NCI-H2196 treated with DMSO at 0.1 percent for 48 hours (cell line): Measurements from ENCODE around the gene MED16.
"Not testable (repeated sequence)": the region's sequence is repeated elsewhere in the genome, so short reads cannot be mapped to it uniquely, and the experiment has no call there.

Source experiments
- DNase-seq: peaks from one replicate; lab custom pipeline; 2025; ENCODE audit not compliant: unreplicated experiment; lab: John Stamatoyannopoulos, UW

MED16 gene

DNA sequence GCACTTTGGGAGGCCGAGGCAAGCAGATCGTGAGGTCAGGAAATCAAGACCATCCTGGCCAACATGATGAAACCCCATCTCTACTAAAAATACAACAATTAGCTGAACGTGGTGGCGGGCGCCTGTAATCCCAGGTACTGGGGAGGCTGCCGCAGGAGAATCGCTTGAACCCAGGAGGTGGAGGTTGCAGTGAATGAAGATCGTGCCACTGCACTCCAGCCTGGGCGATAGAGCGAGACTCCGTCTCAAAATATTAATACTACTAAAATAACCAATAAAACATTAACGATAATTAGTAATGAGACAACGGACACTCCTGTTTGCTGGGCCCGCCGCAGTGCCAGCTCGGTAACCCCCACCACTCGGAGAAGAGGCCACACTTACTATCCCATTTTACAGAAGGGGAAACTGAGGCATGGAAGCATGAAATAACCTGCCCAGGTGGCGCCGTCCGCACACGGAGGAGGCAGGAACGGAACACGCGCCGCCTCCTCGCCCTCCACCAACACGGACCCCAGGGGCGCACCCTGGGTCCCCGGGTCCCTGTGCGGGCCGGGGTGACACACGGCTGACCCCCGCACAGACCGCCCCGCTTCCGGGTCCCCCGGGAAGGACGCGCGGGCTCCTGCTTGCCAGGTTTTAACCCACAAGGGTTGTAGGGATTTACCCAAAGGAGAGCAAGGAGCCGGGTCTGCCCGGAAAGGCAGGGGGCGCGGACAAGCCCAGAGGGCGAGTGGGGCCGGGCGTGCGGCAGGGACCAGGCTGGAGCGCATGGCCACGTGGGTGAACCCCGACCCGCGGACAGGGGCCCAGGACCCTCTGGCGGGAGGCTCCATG, 18.4 kb upstream of the MED16 start:
- DNase-seq, result no peak

DNA sequence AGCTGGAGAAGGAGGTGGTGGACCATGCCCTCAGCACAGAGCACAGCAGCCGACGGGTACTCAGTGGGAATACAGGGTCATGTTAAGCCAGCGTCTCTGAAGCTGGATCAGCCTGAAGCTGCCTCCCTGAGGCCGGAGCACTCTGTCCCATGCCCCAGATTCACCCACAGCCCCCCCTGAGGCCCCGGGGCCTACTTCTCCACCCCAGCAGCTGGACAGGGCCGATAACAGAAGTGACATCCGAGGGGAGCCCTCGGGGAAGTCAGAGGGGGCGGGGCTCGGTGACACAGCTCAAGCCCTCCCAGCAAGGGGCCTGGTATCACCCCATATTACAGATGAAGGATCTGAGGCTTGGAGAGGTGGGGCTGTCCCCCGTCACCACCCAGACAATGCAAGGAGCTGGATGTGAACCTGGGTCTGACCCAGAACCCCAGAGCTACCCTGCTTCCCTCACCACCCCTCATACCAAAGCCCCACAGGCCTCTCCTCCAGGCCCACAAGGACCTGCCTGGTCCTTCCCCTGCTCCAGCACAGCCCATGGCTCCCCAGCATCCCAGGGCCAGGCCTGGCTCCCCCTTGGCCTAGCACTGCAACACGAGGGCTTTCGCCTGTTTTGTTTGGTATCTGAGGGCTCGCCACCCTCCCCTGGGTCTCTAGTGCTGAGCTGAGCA, 14.3 kb upstream of the MED16 start:
- no peak for DNase-seq

DNA sequence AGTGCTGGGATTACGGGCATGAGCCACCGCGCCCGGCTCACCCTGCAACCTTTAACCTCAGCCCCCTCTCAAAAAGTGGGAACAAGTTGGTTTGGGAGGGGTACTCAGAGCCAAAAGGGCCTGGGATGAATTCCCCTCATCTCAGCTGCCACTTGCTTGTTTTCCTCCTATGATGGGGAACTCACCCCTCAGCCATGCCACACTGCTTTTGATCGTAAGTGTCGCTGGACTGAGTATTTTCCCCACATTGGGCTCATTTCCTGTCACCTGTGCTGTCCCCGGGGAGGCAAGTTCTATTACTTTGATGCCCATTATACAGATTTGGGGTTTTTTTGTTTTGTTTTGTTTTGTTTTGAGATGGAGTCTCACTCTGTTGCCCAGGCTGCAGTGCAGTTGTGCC, 13.5 kb upstream of the MED16 start:
- DNase-seq, result no peak

DNA sequence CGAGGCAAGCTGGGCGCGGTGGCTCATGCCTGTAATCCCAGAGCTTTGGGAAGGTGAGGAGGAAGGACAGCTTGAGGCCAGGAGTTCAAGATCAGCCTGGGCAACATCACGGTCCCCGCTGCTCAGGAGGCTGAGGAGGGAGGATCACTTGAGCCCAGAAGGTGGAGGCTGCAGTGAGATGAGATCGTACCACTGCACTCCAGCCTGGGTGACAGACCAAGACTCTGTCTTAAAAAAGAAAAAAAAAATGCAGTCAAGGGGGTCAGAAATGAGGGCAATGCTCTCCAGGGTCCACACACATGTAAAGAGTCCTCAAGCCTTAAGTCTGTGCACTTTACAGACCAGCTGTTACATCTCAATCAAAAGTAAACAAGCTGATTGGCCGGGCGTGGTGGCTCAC, 11.6 kb upstream of the MED16 start:
- no peak for DNase-seq

DNA sequence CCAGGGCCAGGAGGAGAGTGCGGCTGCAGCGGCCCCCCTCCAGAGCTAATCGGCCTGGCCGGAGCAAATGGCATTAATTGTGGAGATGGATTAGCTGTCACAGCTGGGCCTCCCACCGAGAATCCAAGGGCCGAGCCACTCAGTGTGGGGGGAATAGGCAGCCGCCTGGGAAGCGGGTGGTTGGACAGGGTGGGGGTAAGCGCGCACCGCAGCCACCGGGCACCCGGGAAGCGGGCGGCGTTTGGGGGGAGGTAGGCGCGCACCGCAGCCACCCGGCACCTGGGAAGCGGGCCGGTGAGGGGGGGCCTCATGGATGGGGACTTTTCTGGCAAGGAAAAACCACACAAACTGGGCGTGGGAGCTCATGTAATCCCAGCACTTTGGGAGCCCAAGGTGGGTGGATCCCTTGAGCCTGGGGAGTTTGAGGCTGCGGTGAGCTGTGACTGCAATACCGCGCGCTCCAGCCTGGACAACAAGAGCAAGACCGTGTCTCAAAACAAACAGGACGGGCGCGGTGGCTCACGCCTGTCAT, 10.3 kb upstream of the MED16 start:
- no peak for DNase-seq

DNA sequence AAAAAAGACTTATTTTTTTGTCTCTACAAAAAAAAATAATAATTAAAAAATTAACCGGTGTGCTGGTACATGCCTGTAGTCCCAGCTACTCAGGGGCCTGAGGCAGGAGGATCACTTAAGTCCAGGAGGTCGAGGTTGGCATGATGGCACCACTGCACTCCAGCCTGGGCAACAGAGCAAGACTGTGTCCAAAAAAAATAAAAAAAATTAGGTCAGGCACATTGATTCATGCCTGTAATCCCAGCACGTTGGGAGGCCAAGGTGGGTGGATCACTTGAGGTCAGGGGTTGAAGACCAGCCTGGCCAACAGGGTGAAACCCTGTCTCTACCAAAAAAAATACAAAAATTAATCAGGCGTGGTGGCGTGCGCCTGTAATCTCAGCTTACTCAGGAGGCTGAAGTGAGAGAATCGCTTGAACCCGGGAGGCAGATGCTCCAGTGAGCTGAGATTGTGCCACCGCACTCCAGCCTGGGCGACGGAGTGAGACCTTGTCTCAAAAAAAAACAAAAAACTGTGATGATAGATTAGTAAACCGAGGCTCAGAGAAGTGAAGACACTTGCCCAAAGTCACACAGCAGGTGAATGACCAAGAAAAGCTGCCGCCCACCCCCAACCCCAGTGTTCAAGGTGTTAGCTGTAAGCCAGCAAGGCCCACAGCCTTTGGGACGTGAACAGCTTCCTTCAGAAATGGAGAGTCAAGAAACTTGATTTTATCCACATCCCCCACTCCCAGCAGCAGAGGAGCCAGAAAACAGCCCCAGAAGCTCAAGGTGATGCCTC, 9.6 kb upstream of the MED16 start:
- DNase-seq, result no peak

DNA sequence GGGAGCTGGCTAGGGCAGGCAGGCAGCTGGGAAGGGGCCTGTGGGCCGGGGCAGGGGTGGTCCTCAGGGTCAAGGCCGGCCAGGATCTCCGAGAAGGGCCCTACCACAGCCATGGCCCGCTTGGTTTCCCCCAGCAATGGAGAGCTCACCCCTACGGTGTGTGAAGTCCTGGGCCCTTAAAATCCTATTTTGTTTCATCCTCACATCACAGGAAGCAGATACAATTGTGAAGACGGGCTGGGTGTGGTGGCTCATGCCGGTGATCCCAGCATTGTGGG, 9.0 kb upstream of the MED16 start:
- DNase-seq, result no peak

DNA sequence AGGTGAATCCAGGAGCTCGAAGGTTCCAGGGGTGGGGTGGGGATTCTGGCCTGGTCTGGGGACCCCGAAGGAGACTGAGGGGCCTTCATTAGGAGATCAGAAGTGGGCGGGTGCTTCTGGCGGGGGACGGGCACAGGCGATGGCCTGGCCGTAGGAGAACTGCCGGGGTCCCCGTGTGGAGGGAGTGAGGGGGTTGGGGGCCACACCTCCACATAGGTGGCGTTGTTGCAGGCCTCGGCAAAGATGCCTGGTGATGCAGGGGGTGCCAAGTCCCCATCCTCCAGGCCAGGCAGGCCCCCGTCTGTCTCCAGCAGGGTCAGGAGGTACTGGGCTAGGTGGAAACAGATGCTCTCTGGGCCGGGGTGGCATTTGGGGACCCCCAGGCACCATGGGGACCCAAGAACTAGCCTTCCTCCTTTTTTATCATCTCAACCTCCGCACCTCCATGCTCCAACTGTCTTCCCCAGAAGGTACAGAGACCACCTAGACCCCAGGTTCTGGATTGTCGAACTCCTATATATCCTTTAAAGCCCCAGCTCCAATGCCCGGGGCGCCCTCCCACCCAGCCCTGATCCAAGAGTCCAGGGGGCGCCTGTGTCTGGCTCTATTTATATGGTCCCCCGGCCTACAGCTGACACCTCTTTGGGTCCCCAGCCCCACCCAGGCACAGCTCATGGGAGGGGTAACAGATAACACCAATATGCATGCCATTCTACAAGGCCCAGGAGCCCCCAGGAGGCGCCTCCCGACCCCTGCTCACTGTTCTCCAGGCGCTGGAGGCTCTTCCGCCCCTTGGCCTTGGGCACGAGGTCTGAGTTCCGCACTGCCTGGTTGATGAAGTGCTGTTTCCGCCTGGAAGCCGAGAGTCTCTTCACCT, 8.5 kb upstream of the MED16 start:
- DNase-seq, result no peak

DNA sequence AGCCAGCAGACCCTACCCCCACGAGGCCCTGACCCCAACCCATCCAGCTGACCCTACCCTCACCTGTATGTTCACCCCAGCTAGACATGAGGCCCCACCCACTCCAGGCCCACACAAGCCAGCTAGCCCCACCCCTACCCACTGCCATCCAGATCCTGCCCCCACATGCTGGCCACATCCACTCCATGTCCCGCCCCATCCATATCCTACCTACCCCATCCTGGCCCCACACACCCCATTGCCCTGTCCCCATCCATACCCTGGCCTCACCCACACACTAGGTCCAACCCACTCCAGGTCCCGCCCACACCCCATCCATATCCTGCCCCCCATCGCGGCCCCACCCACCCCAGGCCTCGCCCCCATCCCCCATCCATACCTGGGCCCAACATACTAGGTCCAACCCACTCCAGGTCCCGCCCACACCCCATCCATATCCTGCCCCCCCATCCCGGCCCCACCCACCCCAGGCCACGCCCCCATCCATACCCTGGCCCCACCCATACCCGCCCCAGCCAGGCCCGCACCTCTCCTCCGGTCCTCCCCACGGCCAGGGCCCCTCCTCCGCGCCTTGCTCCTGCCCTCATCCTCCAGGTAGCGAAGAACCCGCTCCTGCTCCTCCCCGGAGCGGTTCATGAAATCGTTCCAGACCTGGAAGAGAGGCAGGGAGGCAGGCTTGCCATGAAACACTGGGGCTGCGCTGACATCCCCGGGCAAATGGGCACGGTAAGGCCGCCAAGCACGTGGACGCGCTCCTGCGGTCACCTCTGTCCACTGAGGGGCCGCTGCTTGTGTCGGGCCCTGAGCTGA, 7.5 kb upstream of the MED16 start:
- DNase-seq, result no peak

DNA sequence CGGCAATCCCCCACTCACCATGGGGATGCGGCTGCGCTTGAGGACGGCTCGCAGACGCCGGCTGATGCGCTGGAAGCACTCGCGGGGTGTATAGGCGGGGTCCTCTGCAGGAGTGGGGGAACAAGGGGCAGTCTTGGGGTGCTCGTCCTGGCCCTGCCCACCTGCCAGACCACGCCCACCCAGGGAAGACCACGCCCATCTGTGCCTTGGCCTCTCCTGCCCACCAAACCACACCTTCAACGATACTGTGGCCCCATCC, 7.0 kb upstream of the MED16 start:
- DNase-seq, result no peak

DNA sequence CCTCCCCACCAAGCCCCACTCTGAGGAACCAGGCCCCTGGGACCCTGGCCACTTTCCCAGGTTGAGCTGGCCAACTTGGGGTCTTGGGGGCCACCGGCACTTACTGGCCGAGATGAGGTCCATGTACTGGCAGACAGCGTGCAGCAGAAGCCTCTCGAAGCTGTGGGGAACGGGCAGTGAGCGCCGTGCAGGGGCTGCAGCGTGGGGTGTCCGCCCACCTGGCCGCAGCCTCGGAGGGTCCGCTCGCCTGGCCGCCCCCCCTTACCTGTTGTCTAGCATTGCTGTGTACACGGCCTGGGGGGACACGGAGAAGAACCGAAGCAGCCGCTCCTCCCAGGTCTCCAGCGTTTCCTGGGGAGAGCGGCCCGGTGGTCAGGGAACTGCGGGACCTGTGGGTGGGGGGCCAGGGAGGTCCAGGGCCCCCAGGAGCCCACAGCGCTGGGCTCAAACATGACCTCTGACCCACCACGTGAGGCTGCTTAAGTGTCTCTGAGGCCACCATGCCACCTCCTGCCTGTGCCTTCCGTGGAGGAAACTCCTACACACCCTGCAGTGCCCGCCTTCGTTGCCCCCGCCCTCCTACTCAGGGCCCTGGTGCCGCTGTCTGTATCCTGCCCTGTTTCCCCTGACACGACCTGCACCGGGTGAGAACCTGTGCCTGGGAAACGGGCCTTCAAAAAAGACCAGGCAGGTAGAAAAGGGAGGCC, 6.5 kb upstream of the MED16 start:
- no peak for DNase-seq

DNA sequence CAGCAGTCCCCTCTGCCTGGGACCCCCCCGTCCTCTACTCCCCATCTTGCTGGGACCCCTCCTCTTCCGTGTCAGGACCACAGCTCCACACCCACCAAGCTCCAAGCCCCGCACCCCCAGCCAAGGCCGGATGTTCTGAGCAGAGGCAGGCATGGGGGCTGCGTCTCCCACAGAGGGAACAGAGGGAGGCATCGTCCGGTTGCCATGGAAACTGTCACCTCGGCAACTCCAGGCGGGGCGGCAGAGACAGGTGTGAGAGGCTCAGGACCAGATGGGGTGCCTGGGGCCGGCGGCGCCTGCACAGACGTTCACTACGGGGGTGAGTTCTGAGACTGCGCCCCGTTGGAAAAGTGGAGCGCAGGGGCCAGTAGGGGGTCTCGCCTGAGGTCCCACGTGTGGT, 5.7 kb upstream of the MED16 start:
- no peak for DNase-seq

DNA sequence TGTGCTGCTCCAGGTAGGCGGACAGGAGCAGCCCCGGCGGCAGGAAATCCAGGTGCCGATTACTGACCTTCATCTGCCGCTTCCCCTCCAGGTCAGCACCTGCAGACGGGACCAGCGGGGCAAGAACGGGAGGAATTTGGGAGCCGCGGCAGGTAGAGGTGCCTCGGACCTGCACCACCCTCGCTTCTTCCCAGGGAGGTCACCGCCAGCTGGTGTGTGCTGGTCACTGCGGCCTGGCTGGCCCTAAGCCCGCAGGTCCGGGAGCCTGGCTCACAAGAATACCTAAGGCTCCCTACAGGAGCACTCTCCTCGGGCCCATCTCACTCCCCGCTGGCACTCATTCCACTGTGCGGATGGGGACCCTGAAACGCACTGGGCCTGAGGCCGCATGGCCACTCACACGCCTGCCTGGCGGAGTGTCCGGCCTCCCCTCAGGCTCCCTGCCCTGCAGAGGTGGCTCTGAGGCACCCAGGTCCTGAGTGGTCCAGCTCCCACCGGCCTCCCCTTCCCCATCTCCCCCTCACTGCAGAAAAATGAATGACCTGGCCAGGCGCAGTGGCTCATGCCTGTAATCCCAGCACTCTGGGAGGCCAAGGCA, 4.6 kb upstream of the MED16 start:
- no peak for DNase-seq

DNA sequence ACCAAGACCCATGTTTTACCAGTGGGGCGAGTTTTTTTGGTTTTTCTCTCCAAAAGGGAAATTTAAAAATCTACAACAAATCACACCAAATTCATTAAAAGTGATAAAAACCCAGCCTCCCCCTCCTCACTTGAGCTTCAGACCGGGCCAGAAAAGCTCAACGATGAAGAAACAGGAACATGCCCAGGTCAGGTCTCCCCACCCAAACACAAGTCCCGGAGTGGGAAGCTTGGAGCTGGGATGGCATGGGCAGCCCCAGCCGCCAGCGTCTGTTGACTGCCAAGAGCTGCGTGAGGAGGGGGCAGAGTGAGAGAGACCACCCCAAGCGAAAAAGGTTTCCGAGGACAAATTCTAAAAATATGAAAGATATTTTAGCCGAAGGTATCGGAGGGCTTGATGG, 4.0 kb upstream of the MED16 start:
- DNase-seq, result no peak

DNA sequence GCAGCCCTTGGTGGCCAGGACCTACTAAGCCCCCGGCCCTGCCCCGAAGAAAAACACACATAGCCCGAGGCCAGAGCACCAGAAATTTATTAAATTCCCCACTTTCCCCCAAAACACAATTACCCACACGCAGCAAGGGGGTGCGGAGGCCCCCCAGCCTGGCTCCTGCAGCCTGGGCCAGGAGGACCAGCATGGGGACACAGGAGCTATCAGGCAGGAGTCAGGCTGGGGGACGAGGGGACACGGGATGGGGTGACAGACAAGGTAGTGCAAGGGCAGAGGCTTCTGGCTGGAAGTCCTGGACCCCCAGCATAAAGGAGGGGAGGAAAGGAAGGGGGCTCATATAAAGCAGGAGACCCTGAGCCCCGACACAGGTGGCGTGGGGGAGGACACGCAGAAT, 3.4 kb upstream of the MED16 start:
- DNase-seq, result no peak

DNA sequence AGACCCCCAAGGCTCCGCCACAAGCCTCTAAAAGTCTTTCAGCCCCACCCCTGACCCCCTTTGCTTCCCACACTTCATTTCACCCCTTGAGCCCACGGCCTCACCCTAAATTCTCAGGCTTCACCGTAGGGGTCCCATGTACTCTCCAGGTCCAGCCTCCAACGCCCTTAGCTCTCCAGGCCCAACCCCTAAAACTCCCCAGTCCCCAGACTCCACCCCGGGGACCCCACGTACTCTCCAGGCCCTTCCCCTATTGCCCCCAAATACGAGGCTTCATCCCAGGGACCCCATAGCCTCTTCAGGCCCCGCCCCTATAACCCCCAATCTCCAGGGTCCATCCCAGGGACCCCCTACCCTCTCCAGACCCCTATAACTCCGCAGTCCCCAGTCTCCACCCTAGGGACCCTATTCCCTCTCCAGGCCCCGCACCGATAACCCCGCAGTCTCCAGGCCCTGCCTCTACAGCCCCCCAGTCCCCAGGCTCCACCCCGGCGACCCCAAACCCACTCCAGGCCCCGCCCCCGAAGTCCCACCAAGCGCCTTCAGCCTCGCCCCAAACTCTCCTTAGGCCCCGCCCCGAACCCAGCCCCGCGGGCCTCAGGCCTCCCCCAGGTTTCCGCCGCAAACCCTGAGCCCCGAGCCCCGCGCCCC, 619 bp downstream of the MED16 start:
- DNase-seq, result no peak

DNA sequence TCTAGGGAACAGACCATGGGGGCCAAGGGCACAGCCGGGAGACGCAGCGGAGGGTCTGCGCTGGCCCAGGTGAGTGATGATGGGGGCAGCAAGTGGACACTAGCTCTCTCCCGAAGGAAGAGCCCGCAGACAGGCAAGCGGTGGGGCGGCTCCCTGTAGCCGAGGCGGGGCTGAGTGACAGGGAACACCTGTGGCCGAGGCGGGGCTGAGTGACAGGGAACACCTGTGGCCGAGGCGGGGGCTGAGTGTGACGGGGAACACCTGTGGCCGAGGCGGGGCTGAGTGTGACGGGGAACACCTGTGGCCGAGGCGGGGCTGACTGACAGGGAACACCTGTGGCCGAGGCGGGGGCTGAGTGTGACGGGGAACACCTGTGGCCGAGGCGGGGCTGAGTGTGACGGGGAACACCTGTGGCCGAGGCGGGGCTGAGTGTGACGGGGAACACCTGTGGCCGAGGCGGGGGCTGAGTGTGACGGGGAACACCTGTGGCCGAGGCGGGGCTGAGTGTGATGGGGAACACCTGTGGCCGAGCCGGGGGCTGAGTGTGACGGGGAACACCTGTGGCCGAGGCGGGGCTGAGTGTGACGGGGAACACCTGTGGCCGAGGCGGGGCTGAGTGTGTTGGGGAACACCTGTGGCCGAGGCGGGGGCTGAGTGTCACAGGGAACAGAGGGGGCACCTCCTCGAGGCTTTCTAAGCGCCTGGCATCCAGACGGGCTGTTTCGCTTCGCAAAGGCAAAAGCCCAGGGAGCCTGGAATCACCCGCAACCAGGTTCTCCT, 1.4 kb downstream of the MED16 start:
- not testable (repeated sequence) for DNase-seq

DNA sequence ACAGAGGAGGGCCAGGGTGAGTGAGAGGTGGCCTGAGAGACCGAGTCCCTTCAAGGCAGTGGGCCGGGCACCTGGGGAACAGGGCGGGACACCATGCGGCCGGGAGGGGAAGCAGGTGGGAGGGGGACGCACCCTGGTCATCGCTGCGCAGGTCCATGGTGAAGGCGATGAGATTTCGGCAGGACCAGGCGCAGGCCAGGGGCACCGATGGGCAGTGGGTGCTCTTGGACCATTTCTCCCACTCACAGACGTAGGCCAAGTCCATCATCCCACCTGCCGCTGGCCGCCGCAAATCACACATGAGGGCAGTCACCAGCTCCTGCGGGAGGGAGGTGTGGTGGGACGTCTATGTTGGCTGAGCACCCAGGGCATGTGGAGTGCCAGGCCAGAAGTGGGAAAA, 2.2 kb downstream of the MED16 start:
- no peak for DNase-seq
